Neural cell (in vitro differentiated cells): Measurements from ENCODE around the gene FAR2. TPM values are rescaled to one million over a fixed set of nuclear protein-coding genes. Genes with fewer than 3 reads are reported as not detected.

ENCODE experiments used
- H2AFZ ChIP-seq: fragments of 200-600, 300-800 bp; sonication (generic), shearing (Covaris generic); 2 replicates; pipeline ENCODE4 v1.6.0; 2014; ENCODE audit warnings: low read depth, mild to moderate bottlenecking, antibody characterized with exemption, low read length, moderate library complexity
- H3F3A ChIP-seq: fragments of 200-600 bp; shearing (Covaris generic); 2 replicates; pipeline ENCODE4 v1.6.1; 2016; ENCODE audit warnings: mild to moderate bottlenecking, moderate library complexity, mixed read lengths, antibody characterized with exemption, low read length; ENCODE audit not compliant: insufficient read depth, poor library complexity, severe bottlenecking
- H3K27ac ChIP-seq: fragments of 200-600, 300-800 bp; sonication (generic), shearing (Covaris generic); 2 replicates; pipeline ENCODE4 v1.5.1; 2014; ENCODE audit warnings: mild to moderate bottlenecking, low read length, moderate library complexity
- H3K27me3 ChIP-seq: fragments of 300-800, 200-600 bp; sonication (generic), shearing (Covaris generic); 2 replicates; pipeline ENCODE4 v1.6.0; 2014; ENCODE audit warnings: mild to moderate bottlenecking, low read depth, low read length, moderate library complexity; ENCODE audit not compliant: insufficient read depth
- H3K36me3 ChIP-seq: fragments of 300-800, 200-600 bp; sonication (generic), shearing (Covaris generic); 2 replicates; pipeline ENCODE4 v1.5.1; 2014; ENCODE audit warnings: mild to moderate bottlenecking, antibody characterized with exemption, low read length, moderate library complexity; ENCODE audit not compliant: insufficient read depth
- H3K4me2 ChIP-seq: fragments of 300-800, 200-600 bp; sonication (generic), shearing (Covaris generic); 2 replicates; pipeline ENCODE4 v1.6.0; 2014; ENCODE audit warnings: mild to moderate bottlenecking, low read length
- H3K4me3 ChIP-seq: fragments of 300-800, 200-600 bp; sonication (generic), shearing (Covaris generic); 2 replicates; pipeline ENCODE4 v1.5.1; 2014; ENCODE audit warnings: mild to moderate bottlenecking, low read length, moderate library complexity
- H3K79me2 ChIP-seq: fragments of 200-600 bp; shearing (Covaris generic); replicated peaks from 2 replicates; pipeline ENCODE4 v1.6.0; 2014; ENCODE audit warnings: mild to moderate bottlenecking, low read length, moderate library complexity; ENCODE audit not compliant: insufficient read depth
- H3K9ac ChIP-seq: fragments of 300-800, 200-600 bp; sonication (generic), shearing (Covaris generic); 2 replicates; pipeline ENCODE4 v1.6.1; 2016; ENCODE audit warnings: mild to moderate bottlenecking, low read length, mixed read lengths
- H3K9me2 ChIP-seq: fragments of 200-600 bp; shearing (Covaris generic); 2 replicates; pipeline ENCODE4 v1.6.1; 2016; ENCODE audit warnings: mild to moderate bottlenecking, low read length, mixed read lengths; ENCODE audit not compliant: insufficient read depth
- H3K9me3 ChIP-seq: fragments of 200-600, 300-800 bp; sonication (generic), shearing (Covaris generic); 2 replicates; pipeline ENCODE4 v1.6.1; 2016; ENCODE audit warnings: mild to moderate bottlenecking, mixed run types, low read length, moderate library complexity, mixed read lengths
- H4K20me1 ChIP-seq: fragments of 200-600 bp; shearing (Covaris generic); 2 replicates; pipeline ENCODE4 v1.6.1; 2016; ENCODE audit warnings: mild to moderate bottlenecking, mixed run types; ENCODE audit not compliant: insufficient read depth
- EP300 ChIP-seq: fragments of 450-650 bp; conservative IDR thresholded peaks from 2 replicates; pipeline ENCODE4 v1.6.1; 2014; ENCODE audit warnings: antibody characterized with exemption, mild to moderate bottlenecking, moderate library complexity; ENCODE audit not compliant: poor library complexity, severe bottlenecking
- EZH2 ChIP-seq: fragments of 200-600, 300-800 bp; shearing (Covaris generic), sonication (generic); IDR thresholded peaks from 2 replicates; pipeline ENCODE4 v1.6.1; 2014; ENCODE audit warnings: antibody characterized with exemption, low read length, borderline replicate concordance, mild to moderate bottlenecking; ENCODE audit not compliant: insufficient read depth, poor library complexity, severe bottlenecking
- MXI1 ChIP-seq: fragments of 450-650 bp; conservative IDR thresholded peaks from 2 replicates; pipeline ENCODE4 v1.6.1; 2014; ENCODE audit warnings: antibody characterized with exemption, mild to moderate bottlenecking; ENCODE audit not compliant: poor library complexity, severe bottlenecking
- POLR2AphosphoS5 ChIP-seq: IDR thresholded peaks from 2 replicates; pipeline ENCODE4 v1.6.1; 2012
- RAD21 ChIP-seq: fragments of 450-650 bp; conservative IDR thresholded peaks from 2 replicates; pipeline ENCODE4 v1.6.1; 2014; ENCODE audit warnings: antibody characterized with exemption, mild to moderate bottlenecking, moderate library complexity
- SMC3 ChIP-seq: fragments of 450-650 bp; conservative IDR thresholded peaks from 2 replicates; pipeline ENCODE4 v1.6.1; 2014; ENCODE audit warnings: antibody characterized with exemption, mild to moderate bottlenecking, moderate library complexity; ENCODE audit not compliant: poor library complexity
- TAF1 ChIP-seq: IDR thresholded peaks from 2 replicates; pipeline ENCODE4 v1.6.1; 2012; ENCODE audit warnings: low read depth
- polyA plus RNA-seq: library from polyadenylated mRNA; depleted of rRNA; stranded (reverse); fragments of >200 nt; gene quantifications from 2 replicates; pipeline ENCODE4 v1.2.3, GENCODE V29; 2014
- TF ChIP-seq, protein P1 (sequence below): IDR thresholded peaks from 2 replicates; pipeline ENCODE4 v1.6.1; 2012; ENCODE audit warnings: borderline replicate concordance
- TF ChIP-seq, protein P2 (sequence below): fragments of 450-650 bp; IDR thresholded peaks from 2 replicates; pipeline ENCODE4 v1.5.1; 2014; ENCODE audit warnings: antibody characterized with exemption, mild to moderate bottlenecking, moderate library complexity; ENCODE audit not compliant: poor library complexity, severe bottlenecking

The FAR2 gene
- polyA plus RNA-seq, 1 donor from 2014 or later = 0.99 TPM

DNA sequence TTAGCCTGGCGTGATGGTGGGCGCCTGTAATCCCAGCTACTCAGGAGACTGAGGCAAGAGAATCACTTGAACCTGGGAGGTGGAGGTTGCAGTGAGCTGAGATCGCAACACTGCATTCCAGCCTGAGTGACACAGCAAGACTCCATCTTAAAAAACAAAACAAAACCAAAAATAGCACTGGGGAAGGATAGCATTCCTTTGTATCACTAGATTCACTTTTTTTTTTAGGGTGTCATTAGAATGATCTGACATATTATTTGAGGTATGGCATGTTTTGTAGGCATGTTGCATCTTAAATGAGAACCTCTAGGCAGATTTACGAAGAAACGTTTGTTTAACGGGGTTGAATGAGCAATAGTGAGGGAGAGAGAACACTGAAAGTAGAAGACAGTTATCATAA is 16.8 kb upstream of the FAR2 start:
- no peaks in the 10 kb centered on the region for H3K9me2 ChIP-seq
- no peaks in the 10 kb centered on the region for H3K79me2 ChIP-seq
- H3F3A ChIP-seq = no peaks in the 10 kb centered on the region
- TF ChIP-seq MXI1 (no peak), EP300 (no peak), TAF1 (no peak), RAD21 (no peak), POLR2AphosphoS5 (no peak), EZH2 (no peak), SMC3 (no peak)
- TF ChIP-seq, protein P1, sequence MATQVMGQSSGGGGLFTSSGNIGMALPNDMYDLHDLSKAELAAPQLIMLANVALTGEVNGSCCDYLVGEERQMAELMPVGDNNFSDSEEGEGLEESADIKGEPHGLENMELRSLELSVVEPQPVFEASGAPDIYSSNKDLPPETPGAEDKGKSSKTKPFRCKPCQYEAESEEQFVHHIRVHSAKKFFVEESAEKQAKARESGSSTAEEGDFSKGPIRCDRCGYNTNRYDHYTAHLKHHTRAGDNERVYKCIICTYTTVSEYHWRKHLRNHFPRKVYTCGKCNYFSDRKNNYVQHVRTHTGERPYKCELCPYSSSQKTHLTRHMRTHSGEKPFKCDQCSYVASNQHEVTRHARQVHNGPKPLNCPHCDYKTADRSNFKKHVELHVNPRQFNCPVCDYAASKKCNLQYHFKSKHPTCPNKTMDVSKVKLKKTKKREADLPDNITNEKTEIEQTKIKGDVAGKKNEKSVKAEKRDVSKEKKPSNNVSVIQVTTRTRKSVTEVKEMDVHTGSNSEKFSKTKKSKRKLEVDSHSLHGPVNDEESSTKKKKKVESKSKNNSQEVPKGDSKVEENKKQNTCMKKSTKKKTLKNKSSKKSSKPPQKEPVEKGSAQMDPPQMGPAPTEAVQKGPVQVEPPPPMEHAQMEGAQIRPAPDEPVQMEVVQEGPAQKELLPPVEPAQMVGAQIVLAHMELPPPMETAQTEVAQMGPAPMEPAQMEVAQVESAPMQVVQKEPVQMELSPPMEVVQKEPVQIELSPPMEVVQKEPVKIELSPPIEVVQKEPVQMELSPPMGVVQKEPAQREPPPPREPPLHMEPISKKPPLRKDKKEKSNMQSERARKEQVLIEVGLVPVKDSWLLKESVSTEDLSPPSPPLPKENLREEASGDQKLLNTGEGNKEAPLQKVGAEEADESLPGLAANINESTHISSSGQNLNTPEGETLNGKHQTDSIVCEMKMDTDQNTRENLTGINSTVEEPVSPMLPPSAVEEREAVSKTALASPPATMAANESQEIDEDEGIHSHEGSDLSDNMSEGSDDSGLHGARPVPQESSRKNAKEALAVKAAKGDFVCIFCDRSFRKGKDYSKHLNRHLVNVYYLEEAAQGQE = no peak
- TF ChIP-seq, protein P2, sequence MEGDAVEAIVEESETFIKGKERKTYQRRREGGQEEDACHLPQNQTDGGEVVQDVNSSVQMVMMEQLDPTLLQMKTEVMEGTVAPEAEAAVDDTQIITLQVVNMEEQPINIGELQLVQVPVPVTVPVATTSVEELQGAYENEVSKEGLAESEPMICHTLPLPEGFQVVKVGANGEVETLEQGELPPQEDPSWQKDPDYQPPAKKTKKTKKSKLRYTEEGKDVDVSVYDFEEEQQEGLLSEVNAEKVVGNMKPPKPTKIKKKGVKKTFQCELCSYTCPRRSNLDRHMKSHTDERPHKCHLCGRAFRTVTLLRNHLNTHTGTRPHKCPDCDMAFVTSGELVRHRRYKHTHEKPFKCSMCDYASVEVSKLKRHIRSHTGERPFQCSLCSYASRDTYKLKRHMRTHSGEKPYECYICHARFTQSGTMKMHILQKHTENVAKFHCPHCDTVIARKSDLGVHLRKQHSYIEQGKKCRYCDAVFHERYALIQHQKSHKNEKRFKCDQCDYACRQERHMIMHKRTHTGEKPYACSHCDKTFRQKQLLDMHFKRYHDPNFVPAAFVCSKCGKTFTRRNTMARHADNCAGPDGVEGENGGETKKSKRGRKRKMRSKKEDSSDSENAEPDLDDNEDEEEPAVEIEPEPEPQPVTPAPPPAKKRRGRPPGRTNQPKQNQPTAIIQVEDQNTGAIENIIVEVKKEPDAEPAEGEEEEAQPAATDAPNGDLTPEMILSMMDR = no peak
- H3K27ac ChIP-seq = no peak overlapping the region
- H2AFZ ChIP-seq = no peak overlapping the region
- no peak overlapping the region for H3K4me3 ChIP-seq
- H3K36me3 ChIP-seq = no peaks in the 10 kb centered on the region
- no peak overlapping the region for H3K9ac ChIP-seq
- H3K4me2 ChIP-seq = no peak overlapping the region
- H4K20me1 ChIP-seq = no peaks in the 10 kb centered on the region
- no peaks in the 10 kb centered on the region for H3K9me3 ChIP-seq
- no peaks in the 10 kb centered on the region for H3K27me3 ChIP-seq

DNA sequence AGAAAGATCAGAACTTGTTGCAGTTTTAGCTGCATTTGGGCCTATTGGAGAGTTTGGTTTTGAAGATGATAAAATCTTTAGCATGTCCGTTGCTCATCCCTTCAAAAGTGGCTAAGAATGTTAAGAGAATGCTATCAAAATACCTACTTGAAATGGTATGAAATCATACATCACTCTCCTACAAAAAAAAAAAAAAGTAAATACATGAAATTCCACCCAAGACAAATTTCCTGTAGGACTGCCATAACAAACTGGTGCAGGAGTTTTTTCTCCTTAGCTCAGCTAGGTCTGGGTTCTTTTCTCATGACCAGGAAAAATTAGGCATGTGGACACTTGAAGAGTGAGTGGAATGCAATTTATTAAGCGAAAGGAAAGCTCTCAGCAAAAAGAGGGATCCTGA is 15.9 kb upstream of the FAR2 start:
- Histone ChIP-seq H2AFZ (no peak overlapping the region), H3K9me2 (no peaks in the 10 kb centered on the region), H3K4me2 (no peak overlapping the region), H3K36me3 (no peaks in the 10 kb centered on the region), H3K27me3 (no peaks in the 10 kb centered on the region), H3K9ac (no peak overlapping the region), H3F3A (no peaks in the 10 kb centered on the region), H3K9me3 (no peaks in the 10 kb centered on the region), H3K4me3 (no peak overlapping the region), H3K27ac (no peak overlapping the region), H3K79me2 (no peaks in the 10 kb centered on the region), H4K20me1 (no peaks in the 10 kb centered on the region)
- no peak for TF ChIP-seq RAD21
- TF ChIP-seq EZH2 = no peak
- TF ChIP-seq, protein P2 = no peak
- no peak for TF ChIP-seq POLR2AphosphoS5
- TF ChIP-seq EP300 = no peak
- TF ChIP-seq, protein P1 = no peak
- TF ChIP-seq TAF1 = no peak
- no peak for TF ChIP-seq SMC3
- no peak for TF ChIP-seq MXI1
